HFF-Myc (cell line): Measurements from ENCODE around the gene RC3H1.

Experiments used
- DNase-seq: peaks from one replicate; pipeline ENCODE4 v3.0.0-alpha.2; 2011; ENCODE audit warnings: low read depth; ENCODE audit errors: extremely low read depth
- H3K4me3 ChIP-seq: replicated peaks from 2 replicates; pipeline ENCODE4 v1.5.1; 2011; ENCODE audit warnings: low read depth, mild to moderate bottlenecking, control low read depth, low read length
- CTCF ChIP-seq: IDR thresholded peaks from 2 replicates; pipeline ENCODE4 v1.5.1; 2012; ENCODE audit warnings: mild to moderate bottlenecking, low read depth, low read length, control low read depth; ENCODE audit errors: missing control alignments

Gene RC3H1

GRCh38 chr1:173888749-173889148 is 133.4 kb downstream of the RC3H1 start:
- no peak overlapping the region for H3K4me3 ChIP-seq
- DNase-seq = no peak
- no peak for TF ChIP-seq CTCF

GRCh38 chr1:173887627-173888026 is 134.5 kb downstream of the RC3H1 start:
- TF ChIP-seq CTCF = no peak
- DNase-seq = no peak
- no peak overlapping the region for H3K4me3 ChIP-seq

- TF ChIP-seq CTCF = no peak
- H3K4me3 ChIP-seq = no peak overlapping the region
- DNase-seq = no peak
Observed at GRCh38 chr1:173886746-173887611, 135.2 kb downstream of the RC3H1 start.

GRCh38 chr1:173884701-173885100 is 137.5 kb downstream of the RC3H1 start:
- DNase-seq = no peak
- TF ChIP-seq CTCF = no peak
- no peak overlapping the region for H3K4me3 ChIP-seq
